GM18867 (cell line): Measurements from ENCODE around the gene MYH15.
A peak's percentile ranks its signal among the peaks of the same experiment; 100 is the strongest.

Source experiments
- ATAC-seq: cut with Tn5 transposase; IDR thresholded peaks from one replicate; pipeline ENCODE4 v1.9.1; 2021; ENCODE audit warnings: mild to moderate bottlenecking, moderate library complexity; ENCODE audit not compliant: unreplicated experiment

The MYH15 gene

GRCh38 chr3:108510496-108510895 lies at the start of gene MYH15:
MYH15 (minus strand) TSS chr3:108510596; CDS start chr3:108510530, 66 bp downstream.
- no peak for ATAC-seq

- no peak for ATAC-seq
Observed at GRCh38 chr3:108555966-108556581, 45.7 kb upstream of the MYH15 start.

DNA sequence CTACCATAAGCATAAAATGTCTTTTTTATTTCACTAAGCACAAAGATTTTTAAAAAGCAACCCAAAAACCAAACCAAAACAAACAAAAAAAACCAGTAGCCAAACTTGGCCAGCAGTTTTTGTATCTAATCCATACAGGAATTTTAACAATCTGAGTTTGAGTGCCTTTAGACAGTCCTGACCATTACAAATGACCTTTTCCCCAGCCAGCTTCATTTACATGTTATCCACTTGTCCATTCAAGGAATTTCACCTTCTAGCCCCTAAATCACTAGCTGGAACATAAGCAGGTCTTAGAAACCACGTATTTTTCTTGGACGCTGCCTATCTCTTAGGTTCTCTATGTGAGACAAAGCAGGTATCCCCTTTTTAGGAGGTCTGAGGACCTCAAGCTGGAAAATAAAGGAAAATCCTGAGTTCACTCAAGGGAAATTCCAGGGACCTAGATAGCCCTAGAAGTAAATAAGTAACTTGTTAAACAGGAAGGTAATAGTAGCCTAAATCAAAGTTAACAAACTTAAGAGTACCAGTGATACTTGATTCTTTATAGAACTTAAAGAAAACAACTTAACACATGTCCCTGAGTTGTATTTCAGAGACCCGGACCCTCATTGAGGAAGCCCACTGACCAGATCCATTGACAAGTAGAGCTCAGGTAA lies 44.6 kb upstream of the MYH15 start:
- no peak for ATAC-seq

GRCh38 chr3:108554229-108554628 lies 43.8 kb upstream of the MYH15 start:
- ATAC-seq, result no peak

DNA sequence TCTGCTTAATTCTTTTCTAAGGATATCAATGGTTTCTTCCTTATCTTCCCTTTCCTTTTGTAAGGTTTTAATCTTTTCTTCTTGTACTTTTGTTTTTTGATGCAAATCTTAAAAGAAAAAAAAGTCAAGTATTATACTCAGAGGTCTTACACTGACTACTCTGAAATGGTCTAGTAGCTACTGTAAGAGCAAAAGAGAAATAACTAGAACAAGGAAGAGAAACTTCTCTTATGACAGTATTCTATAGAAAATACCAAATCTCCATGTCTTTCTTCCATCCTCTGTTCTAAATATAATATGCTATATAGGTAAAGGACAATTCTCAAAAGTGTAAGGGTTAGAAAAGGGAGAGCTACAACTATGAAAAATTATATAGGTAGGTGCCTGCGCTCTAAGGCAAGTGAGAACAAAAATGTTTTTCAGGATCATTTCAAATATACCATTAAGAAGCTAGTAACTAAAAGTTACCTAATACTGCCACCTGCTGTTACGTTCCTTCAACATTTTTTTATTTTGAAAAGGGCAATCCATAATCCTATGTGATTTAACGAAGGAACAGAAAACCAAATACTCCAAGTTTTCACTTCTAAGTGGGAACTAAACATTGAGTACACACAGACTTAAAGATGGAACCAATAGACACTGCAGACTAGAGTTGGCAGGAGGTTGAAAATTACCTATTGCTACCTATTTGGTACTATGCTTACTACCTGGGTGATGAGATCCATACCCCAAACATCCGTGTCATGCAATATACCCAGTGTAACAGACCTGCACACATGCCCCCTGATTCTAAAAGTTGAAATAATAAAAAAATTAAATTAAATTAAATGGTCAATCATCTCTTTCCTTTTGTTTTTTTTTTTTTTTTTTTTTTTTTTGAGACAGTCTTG lies 42.1 kb upstream of the MYH15 start:
- peak; percentile 53 for ATAC-seq

DNA sequence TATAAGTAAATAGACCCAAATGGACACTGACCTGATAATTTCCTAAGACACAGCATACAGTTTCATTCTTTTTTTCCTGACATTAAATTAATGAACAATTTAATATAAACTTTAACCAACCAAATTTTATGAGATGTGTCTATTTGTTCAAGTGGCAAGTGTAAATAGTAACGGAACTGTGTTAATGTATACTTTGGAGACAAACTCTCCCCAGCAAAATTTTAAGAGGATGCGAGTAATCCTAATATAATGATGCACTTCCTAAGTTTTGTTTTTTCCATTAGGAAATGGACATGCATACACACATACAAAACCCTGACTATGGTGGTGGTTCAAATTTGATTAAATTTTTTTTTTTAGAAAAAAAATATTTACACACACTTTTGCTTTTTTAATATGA lies 38.5 kb upstream of the MYH15 start:
- ATAC-seq, result no peak

GRCh38 chr3:108548304-108548703 lies 37.9 kb upstream of the MYH15 start:
- ATAC-seq, result no peak

DNA sequence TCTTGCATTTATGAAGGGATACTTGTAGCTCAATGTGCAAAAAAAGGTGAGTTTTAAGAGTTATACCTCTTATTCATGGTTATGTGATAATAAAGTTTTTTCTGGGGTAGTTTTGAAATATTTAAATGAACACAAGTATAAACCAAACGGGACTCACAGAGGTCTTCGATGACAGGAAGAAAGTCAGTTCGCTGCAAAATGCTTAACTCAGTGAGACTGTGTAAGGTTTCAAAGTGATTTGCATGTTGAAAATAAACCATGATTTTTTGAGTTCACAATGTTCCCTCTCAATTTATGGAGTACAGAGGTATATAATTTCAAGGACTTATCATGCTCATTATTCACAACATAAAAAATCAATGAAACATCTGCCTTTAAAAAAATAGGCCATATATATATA lies 36.3 kb upstream of the MYH15 start:
- ATAC-seq, result peak; percentile 75

GRCh38 chr3:108546247-108546646 lies 35.9 kb upstream of the MYH15 start:
- ATAC-seq, result peak; percentile 70

DNA sequence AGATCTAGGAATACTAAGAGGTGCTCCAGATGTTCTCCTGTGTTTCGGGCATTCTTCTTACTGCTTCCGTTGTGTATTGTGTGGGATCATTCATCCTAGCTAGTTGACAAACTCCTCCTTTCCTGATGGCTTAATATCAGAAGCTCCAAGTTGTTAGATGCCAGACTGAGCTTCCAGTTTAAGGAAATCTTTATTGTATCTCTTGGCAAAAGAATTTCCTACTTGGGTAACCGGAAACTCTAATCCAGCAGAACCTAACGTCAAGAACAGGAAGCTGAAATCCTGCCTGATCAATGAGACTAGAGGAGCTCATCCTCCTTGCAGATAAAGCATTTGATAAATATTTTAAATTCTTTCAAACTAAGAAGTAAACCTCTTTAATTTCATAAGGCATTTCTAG lies 27.7 kb upstream of the MYH15 start:
- no peak for ATAC-seq

GRCh38 chr3:108528459-108529252 lies 18.3 kb upstream of the MYH15 start:
- peak; percentile 95 for ATAC-seq

DNA sequence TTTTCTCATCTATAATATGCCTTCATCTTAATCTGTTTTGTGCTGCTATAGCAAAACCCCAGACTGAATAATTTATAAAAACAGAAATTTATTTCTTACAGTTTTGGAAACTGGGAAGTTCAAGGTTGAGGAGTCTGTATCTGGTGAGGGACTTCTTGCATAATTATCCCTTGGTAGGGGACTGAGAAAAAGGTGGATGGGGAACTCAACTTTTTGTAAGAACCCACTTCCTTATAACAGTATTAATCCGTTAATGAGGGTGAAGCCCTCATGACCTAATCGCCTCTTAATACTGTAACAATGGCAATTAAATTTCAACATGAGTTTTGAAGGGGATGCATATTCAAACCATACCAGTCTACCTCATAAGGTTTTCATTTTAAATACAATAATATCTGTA lies 17.4 kb upstream of the MYH15 start:
- ATAC-seq, result no peak

DNA sequence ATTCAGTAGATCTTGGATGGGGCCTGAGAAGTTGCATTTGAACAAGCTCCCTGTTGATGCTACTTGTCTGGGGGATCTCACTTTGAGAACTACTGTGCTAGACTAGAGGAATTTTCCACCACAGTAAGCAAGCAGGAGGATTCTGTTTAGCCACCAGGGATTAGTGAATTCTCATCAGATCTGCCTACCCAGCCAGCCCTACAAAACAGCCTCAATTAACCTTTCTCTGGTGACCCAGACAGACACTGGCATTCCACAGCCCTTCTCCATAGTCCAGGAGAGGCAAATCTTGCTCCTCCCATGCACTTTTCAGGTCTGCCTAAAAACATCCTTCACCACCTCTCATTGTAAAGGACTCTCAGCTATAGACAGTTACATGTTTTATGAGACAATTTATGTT lies 16.7 kb upstream of the MYH15 start:
- no peak for ATAC-seq

- ATAC-seq, result no peak
Observed at GRCh38 chr3:108525971-108526370, 15.6 kb upstream of the MYH15 start.

DNA sequence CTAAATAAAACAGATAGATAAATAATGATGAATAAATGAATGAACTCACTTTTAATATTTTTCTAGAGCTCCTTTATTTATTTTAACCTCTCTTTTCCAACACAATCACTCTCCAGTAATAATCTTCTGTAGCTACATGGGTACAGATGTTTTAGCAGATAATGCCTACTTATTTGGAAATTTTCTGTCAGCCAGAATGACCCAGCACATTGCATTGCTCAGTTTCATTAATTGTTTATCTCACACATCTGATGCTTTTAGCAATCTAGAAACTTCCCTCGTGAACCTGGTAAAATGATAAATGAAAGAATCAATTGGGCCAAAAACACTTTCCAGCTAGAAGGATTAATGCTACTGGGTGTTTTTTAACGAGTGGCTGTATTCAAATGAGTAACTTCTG lies 14.9 kb upstream of the MYH15 start:
- ATAC-seq, result no peak

GRCh38 chr3:108524537-108524936 lies 14.1 kb upstream of the MYH15 start:
- no peak for ATAC-seq

DNA sequence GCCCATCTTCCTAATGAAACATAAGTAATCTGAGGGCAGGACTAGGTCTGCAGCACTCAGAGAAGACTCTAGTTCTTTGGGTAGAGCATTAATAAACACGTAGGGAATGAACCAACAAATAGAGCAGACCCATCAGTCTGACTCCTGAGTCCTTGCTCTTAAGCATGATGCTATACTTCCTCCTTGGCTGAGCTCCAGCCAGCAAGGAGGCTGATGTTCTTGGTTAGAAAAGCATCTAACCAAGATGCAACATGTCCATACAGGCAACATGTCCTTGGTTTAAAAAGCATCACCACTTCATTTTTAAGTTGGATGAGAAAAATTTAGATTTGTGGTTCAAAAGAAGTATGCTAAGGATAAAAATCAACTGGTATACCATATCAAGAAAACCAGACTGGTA lies 8.5 kb upstream of the MYH15 start:
- ATAC-seq, result no peak

- ATAC-seq, result no peak
Observed at GRCh38 chr3:108516881-108517280, 6.5 kb upstream of the MYH15 start.

GRCh38 chr3:108513961-108514360 lies 3.6 kb upstream of the MYH15 start:
- ATAC-seq, result no peak

GRCh38 chr3:108512671-108513070 lies 2.3 kb upstream of the MYH15 start:
- ATAC-seq, result no peak

DNA sequence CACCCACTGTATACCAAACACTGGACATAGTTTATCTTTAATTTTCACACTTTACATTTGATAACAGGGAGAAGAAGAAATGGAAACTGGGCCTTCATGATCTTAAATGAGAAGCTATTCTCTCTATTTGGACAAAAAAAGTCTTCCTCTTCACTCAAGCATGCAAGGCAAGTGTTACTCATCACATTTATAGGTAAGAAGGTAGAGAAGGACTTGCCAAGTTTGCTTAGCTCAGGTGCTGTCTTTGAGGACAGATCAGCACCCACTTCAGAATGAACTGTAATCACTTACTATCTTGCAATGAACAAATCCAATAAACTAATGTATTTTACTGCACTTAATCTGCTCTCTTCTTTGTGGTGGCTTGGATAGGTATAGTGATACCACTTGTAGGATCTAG lies 1.1 kb upstream of the MYH15 start:
- no peak for ATAC-seq
